HEK293 (cell line): ENCODE measurements around the gene BEND6.

ENCODE experiments used
- CTCF ChIA-PET: fragments of 350-600 bp; formaldehyde crosslinking; extraction: SDS; loops from one replicate; lab custom pipeline; 2021; ENCODE audit warnings: antibody characterized with exemption; lab: Yijun Ruan, JAX
- POLR2A ChIA-PET: fragments of 300-600 bp; formaldehyde crosslinking; extraction: SDS; loops from one replicate; lab custom pipeline; 2020; ENCODE audit warnings: antibody characterized with exemption, inconsistent platforms; lab: Yijun Ruan, JAX
- H3K27ac ChIP-seq: fragments of 200-500 bp; sonication (Bioruptor generic); 2 replicates; pipeline ENCODE4 v1.5.1; 2014; ENCODE audit warnings: low read depth, low read length, control low read depth, inconsistent platforms; ENCODE audit errors: extremely low read depth
- H3K36me3 ChIP-seq, 2 experiments: fragments of 200-500 bp in 1 of 2; sonication (Bioruptor generic) in 1 of 2; 1 replicate in 1 of 2; 2 replicates in 1 of 2; pipeline ENCODE4 v1.5.1; 2014 to 2017; ENCODE audit warnings: inconsistent platforms in 2 of 2, low read length in 2 of 2; ENCODE audit not compliant: control insufficient read depth in 2 of 2, insufficient read depth in 1 of 2
- H3K4me1 ChIP-seq: fragments of 200-500 bp; sonication (Bioruptor generic); 2 replicates; pipeline ENCODE4 v1.5.1; 2014; ENCODE audit warnings: mild to moderate bottlenecking, low read length, inconsistent platforms; ENCODE audit not compliant: control insufficient read depth, insufficient read depth
- H3K4me3 ChIP-seq: 2 replicates; pipeline ENCODE4 v1.5.1; 2011; ENCODE audit warnings: low read depth, mild to moderate bottlenecking, control low read depth, low read length, moderate library complexity
- H3K9me3 ChIP-seq: fragments of 200-500 bp; sonication (Bioruptor generic); 2 replicates; pipeline ENCODE4 v1.5.1; 2014; ENCODE audit warnings: low read depth, low read length, inconsistent platforms; ENCODE audit not compliant: control insufficient read depth, insufficient read depth
- GFI1B ChIP-seq: fragments of 450-650 bp; formaldehyde crosslinking; IDR thresholded peaks from 2 replicates; pipeline ENCODE4 v1.5.1; 2016; ENCODE audit warnings: missing biosample characterization, missing genetic modification characterization
- OSR2 ChIP-seq: fragments of 450-650 bp; formaldehyde crosslinking; IDR thresholded peaks from 2 replicates; pipeline ENCODE4 v1.5.1; 2016; ENCODE audit warnings: missing biosample characterization, missing genetic modification characterization
- ZFP69B ChIP-seq: fragments of 450-650 bp; formaldehyde crosslinking; IDR thresholded peaks from 2 replicates; pipeline ENCODE4 v1.5.1; 2016; ENCODE audit warnings: missing biosample characterization, missing genetic modification characterization
- ZIC2 ChIP-seq: fragments of 450-650 bp; formaldehyde crosslinking; IDR thresholded peaks from 2 replicates; pipeline ENCODE4 v1.5.1; 2016; ENCODE audit warnings: missing biosample characterization, missing genetic modification characterization
- ZNF132 ChIP-seq: fragments of 450-650 bp; formaldehyde crosslinking; IDR thresholded peaks from 2 replicates; pipeline ENCODE4 v1.5.1; 2017; ENCODE audit warnings: missing biosample characterization, missing genetic modification characterization, borderline replicate concordance
- ZNF174 ChIP-seq: fragments of 450-650 bp; formaldehyde crosslinking; IDR thresholded peaks from 2 replicates; pipeline ENCODE4 v1.5.0; 2017; ENCODE audit warnings: missing biosample characterization, mild to moderate bottlenecking, missing genetic modification characterization
- ZNF18 ChIP-seq: fragments of 450-650 bp; formaldehyde crosslinking; IDR thresholded peaks from 2 replicates; pipeline ENCODE4 v1.5.1; 2016; ENCODE audit warnings: missing biosample characterization, missing genetic modification characterization
- ZNF2 ChIP-seq: fragments of 450-650 bp; formaldehyde crosslinking; IDR thresholded peaks from 2 replicates; pipeline ENCODE4 v1.5.1; 2016; ENCODE audit warnings: missing biosample characterization, missing genetic modification characterization
- ZNF202 ChIP-seq: fragments of 450-650 bp; formaldehyde crosslinking; IDR thresholded peaks from 2 replicates; pipeline ENCODE4 v1.5.1; 2016; ENCODE audit warnings: missing biosample characterization, missing genetic modification characterization, borderline replicate concordance
- ZNF223 ChIP-seq: fragments of 450-650 bp; formaldehyde crosslinking; IDR thresholded peaks from 2 replicates; pipeline ENCODE4 v1.5.1; 2016; ENCODE audit warnings: missing biosample characterization, missing genetic modification characterization
- ZNF335 ChIP-seq: fragments of 450-650 bp; formaldehyde crosslinking; conservative IDR thresholded peaks from 2 replicates; pipeline ENCODE4 v1.5.1; 2016; ENCODE audit warnings: missing biosample characterization, missing genetic modification characterization
- ZNF350 ChIP-seq: fragments of 450-650 bp; formaldehyde crosslinking; IDR thresholded peaks from 2 replicates; pipeline ENCODE4 v1.5.0; 2017; ENCODE audit warnings: missing biosample characterization, mild to moderate bottlenecking, missing genetic modification characterization
- ZNF398 ChIP-seq: fragments of 450-650 bp; formaldehyde crosslinking; IDR thresholded peaks from 2 replicates; pipeline ENCODE4 v1.5.1; 2017; ENCODE audit warnings: missing biosample characterization, missing genetic modification characterization
- ZNF416 ChIP-seq: fragments of 450-650 bp; formaldehyde crosslinking; IDR thresholded peaks from 2 replicates; pipeline ENCODE4 v1.5.1; 2016; ENCODE audit warnings: missing biosample characterization, missing genetic modification characterization
- ZNF596 ChIP-seq: fragments of 450-650 bp; IDR thresholded peaks from 2 replicates; pipeline ENCODE4 v1.5.0; 2018; ENCODE audit warnings: missing biosample characterization, mild to moderate bottlenecking, missing genetic modification characterization, moderate library complexity
- ZNF624 ChIP-seq: fragments of 450-650 bp; formaldehyde crosslinking; IDR thresholded peaks from 2 replicates; pipeline ENCODE4 v1.5.1; 2017; ENCODE audit warnings: missing biosample characterization, missing genetic modification characterization
- ZNF660 ChIP-seq: fragments of 450-650 bp; IDR thresholded peaks from 2 replicates; pipeline ENCODE4 v1.5.1; 2018; ENCODE audit warnings: missing biosample characterization, mild to moderate bottlenecking, missing genetic modification characterization
- TF ChIP-seq, protein P1 (sequence below): fragments of 450-650 bp; formaldehyde crosslinking; IDR thresholded peaks from 2 replicates; pipeline ENCODE4 v1.5.1; 2017; ENCODE audit warnings: missing biosample characterization, missing genetic modification characterization

BEND6 gene

GRCh38 chr6:56963793-56964192 lies 8.9 kb downstream of the BEND6 start:
- POLR2A ChIA-PET: interaction anchor here (1.0 kb wide), 1 partner anchor 9 kb away, joined by 3 read pairs; the partner anchor contains the start of gene BEND6
- CTCF ChIA-PET: interaction anchor here (0.5 to 7.3 kb wide), 5 partner anchors 11 to 373 kb away, joined by 3 to 92 read pairs (median 4); no protein-coding TSS in a partner anchor
- Histone ChIP-seq H3K4me1 (peaks cover 2% of the 10 kb centered on the region; the same call in 1 of the 2 replicates), H3K36me3 (no peaks in the 10 kb centered on the region), H3K9me3 (no peaks in the 10 kb centered on the region), H3K27ac (no peak overlapping the region), H3K4me3 (no peak overlapping the region)
- TF ChIP-seq ZNF350 (tag by site-specific recombination) (no peak), ZNF2 (tag by site-specific recombination) (no peak)

GRCh38 chr6:56965126-56965525 lies 10.2 kb downstream of the BEND6 start:
- CTCF ChIA-PET: interaction anchor here (1.2 to 7.3 kb wide), 2 partner anchors 10 to 63 kb away, joined by 4 to 92 read pairs; partner anchors contain the start of gene BEND6
- no peaks in the 10 kb centered on the region for H3K9me3 ChIP-seq
- no peak overlapping the region for H3K27ac ChIP-seq
- POLR2A ChIA-PET: no interaction called here
- no peaks in the 10 kb centered on the region for H3K4me1 ChIP-seq
- H3K36me3 ChIP-seq: no peaks in the 10 kb centered on the region
- no peak overlapping the region for H3K4me3 ChIP-seq
- TF ChIP-seq ZNF202 (tag by site-specific recombination) (no peak), GFI1B (tag by site-specific recombination) (no peak), ZNF660 (no peak), ZNF624 (tag by site-specific recombination) (no peak), ZNF132 (no peak), ZNF18 (tag by site-specific recombination) (no peak), OSR2 (no peak), ZFP69B (tag by site-specific recombination) (no peak), ZNF335 (no peak), ZNF223 (tag by site-specific recombination) (no peak), ZNF416 (no peak), ZNF398 (tag by site-specific recombination) (no peak)
- TF ChIP-seq, protein P1, sequence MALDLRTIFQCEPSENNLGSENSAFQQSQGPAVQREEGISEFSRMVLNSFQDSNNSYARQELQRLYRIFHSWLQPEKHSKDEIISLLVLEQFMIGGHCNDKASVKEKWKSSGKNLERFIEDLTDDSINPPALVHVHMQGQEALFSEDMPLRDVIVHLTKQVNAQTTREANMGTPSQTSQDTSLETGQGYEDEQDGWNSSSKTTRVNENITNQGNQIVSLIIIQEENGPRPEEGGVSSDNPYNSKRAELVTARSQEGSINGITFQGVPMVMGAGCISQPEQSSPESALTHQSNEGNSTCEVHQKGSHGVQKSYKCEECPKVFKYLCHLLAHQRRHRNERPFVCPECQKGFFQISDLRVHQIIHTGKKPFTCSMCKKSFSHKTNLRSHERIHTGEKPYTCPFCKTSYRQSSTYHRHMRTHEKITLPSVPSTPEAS (tag by site-specific recombination): no peak

DNA sequence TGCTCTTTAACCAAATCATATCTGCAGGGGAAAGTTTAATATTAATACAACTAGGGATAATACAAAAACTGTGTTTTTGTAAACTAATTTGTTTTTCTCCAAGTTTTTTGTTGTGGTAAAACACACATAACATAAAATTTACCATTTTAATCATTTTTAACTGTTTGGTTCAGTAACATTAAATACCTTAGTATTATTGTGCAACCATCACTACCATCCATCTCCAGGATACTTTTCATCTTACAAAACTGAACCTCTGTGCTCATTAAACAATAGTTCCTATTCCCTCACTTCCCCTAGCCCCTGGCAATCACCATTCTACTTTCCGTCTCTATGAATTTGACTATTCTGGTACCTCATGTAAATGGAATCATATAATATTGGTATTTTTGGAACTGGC lies 15.9 kb downstream of the BEND6 start:
- no peaks in the 10 kb centered on the region for H3K36me3 ChIP-seq
- ChIA-PET CTCF (no interaction called here), POLR2A (no interaction called here)
- no peaks in the 10 kb centered on the region for H3K9me3 ChIP-seq
- no peaks in the 10 kb centered on the region for H3K4me1 ChIP-seq
- TF ChIP-seq ZNF174 (tag by site-specific recombination): no peak
- TF ChIP-seq ZNF596 (tag by site-specific recombination): no peak
- TF ChIP-seq ZIC2: no peak
- H3K4me3 ChIP-seq: no peak overlapping the region
- no peak overlapping the region for H3K27ac ChIP-seq
